Daoy (cell line): ENCODE results near the gene COBL. TPM values are rescaled to one million over a fixed set of nuclear protein-coding genes. Genes with fewer than 3 reads are reported as not detected.

Experiments
- DNase-seq: peaks from one replicate; pipeline ENCODE4 v3.0.0-alpha.2; 2015; ENCODE audit warnings: low read depth
- total RNA-seq: library from RNA; depleted of rRNA; stranded (reverse); fragments of >200 nt; shearing (Covaris generic); gene quantifications from 2 replicates; pipeline ENCODE4 v1.2.3, GENCODE V29; 2014

COBL gene
- total RNA-seq, 1 experiment from 2014 or later: 4.6 TPM

- DNase-seq: no peak
These were observed 169.6 kb downstream of the COBL start for GRCh38 chr7:51146816-51147586.

- no peak for DNase-seq
These were observed 172.4 kb downstream of the COBL start for GRCh38 chr7:51144178-51144577.

- DNase-seq: no peak
These were observed 173.7 kb downstream of the COBL start for GRCh38 chr7:51142741-51143385.

- DNase-seq: peak; percentile 55
These were observed 175.1 kb downstream of the COBL start for GRCh38 chr7:51141451-51142003.

GRCh38 chr7:51140199-51141164 is 176.1 kb downstream of the COBL start:
- DNase-seq: no peak

- DNase-seq: peak; percentile 32
These were observed 176.8 kb downstream of the COBL start for GRCh38 chr7:51139796-51140195.

- DNase-seq: no peak
These were observed 178.2 kb downstream of the COBL start for GRCh38 chr7:51138123-51139085.

- no peak for DNase-seq
These were observed 181.0 kb downstream of the COBL start for GRCh38 chr7:51135576-51135975.

- no peak for DNase-seq
These were observed 182.6 kb downstream of the COBL start for GRCh38 chr7:51134013-51134441.

GRCh38 chr7:51132661-51133060 is 183.9 kb downstream of the COBL start:
- DNase-seq: no peak

- DNase-seq: no peak
These were observed 186.8 kb downstream of the COBL start for GRCh38 chr7:51129527-51130472.

- DNase-seq: no peak
These were observed 187.8 kb downstream of the COBL start for GRCh38 chr7:51128545-51129435.

- no peak for DNase-seq
These were observed 189.0 kb downstream of the COBL start for GRCh38 chr7:51127618-51127904.

- DNase-seq: no peak
These were observed 189.6 kb downstream of the COBL start for GRCh38 chr7:51126813-51127617.

GRCh38 chr7:51126324-51126723 is 190.3 kb downstream of the COBL start:
- no peak for DNase-seq

GRCh38 chr7:51124321-51124720 is 192.3 kb downstream of the COBL start:
- no peak for DNase-seq

GRCh38 chr7:51123322-51124019 is 193.1 kb downstream of the COBL start:
- peak; percentile 98 for DNase-seq
